K562 (cell line): ENCODE data around the gene NUMB. TPM values are rescaled to one million over a fixed set of nuclear protein-coding genes. Genes with fewer than 3 reads are reported as not detected.

Experiments
- ATAC-seq: fragments of 200-7000 bp; cut with Tn5 transposase; 3 replicates; pipeline ENCODE4 v1.9.1; 2020; ENCODE audit warnings: moderate library complexity
- BruUV-seq: library from RNA; stranded (reverse); fragments of 400-500 nt; replicated peaks from 2 replicates; lab custom pipeline; 2021; lab: Mats Ljungman, UMichigan
- CTCF ChIA-PET: fragments of 300-600 bp; formaldehyde crosslinking; extraction: SDS; loops from one replicate; lab custom pipeline; 2021; ENCODE audit warnings: low intra/inter-chr PET ratio; lab: Yijun Ruan, JAX
- POLR2A ChIA-PET: fragments of 300-600, 350-650 bp; sonication (Branson Sonifier 250); formaldehyde crosslinking; extraction: SDS; loops from one replicate; lab custom pipeline; 2021; ENCODE audit warnings: antibody characterized with exemption, inconsistent platforms; lab: Yijun Ruan, JAX
- DNase-seq, 4 experiments: peaks; one replicate each; pipeline versions ENCODE4 v3.0.0 to v3.0.0-alpha.2; 2011 to 2018; ENCODE audit warnings: low spot score in 3 of 4, mixed read lengths in 3 of 4; ENCODE audit errors: extremely low read depth in 1 of 4
- FAIRE-seq: peaks from 2 replicates; lab custom pipeline; 2011; peaks lifted over from hg19 to GRCh38; lab: Jason Lieb, UNC
- H2AFZ ChIP-seq: 2 replicates; pipeline ENCODE4 v1.6.0; 2011; ENCODE audit warnings: low read depth, low read length, control low read depth, inconsistent platforms
- H3K27ac ChIP-seq: fragments of 200-600 bp; 3 replicates; pipeline ENCODE4 v1.8.0; 2011; ENCODE audit warnings: low read depth, mild to moderate bottlenecking, control low read depth, inconsistent platforms, low read length, moderate library complexity, mixed read lengths; ENCODE audit errors: extremely low read depth
- H3K27me3 ChIP-seq, 2 experiments: fragments of 300-600 bp in 1 of 2; 2 replicates in 1 of 2; 3 replicates in 1 of 2; pipeline versions ENCODE4 v1.6.0 to v1.8.0; 2011; ENCODE audit warnings: inconsistent platforms in 2 of 2, low read length in 2 of 2, mild to moderate bottlenecking in 1 of 2, mixed read lengths in 1 of 2, moderate library complexity in 1 of 2; ENCODE audit not compliant: control insufficient read depth in 2 of 2, insufficient read depth in 2 of 2
- H3K36me3 ChIP-seq: fragments of 300-600 bp; 3 replicates; pipeline ENCODE4 v1.8.0; 2011; ENCODE audit warnings: mild to moderate bottlenecking, low read length, inconsistent platforms; ENCODE audit not compliant: control insufficient read depth, insufficient read depth
- H3K4me1 ChIP-seq, 2 experiments: fragments of 200-600 bp in 1 of 2; replicated peaks in 1 of 2; 2 replicates in 1 of 2; 3 replicates in 1 of 2; pipeline versions ENCODE4 v1.5.1 to v1.8.0; 2011; ENCODE audit warnings: inconsistent platforms in 2 of 2, low read length in 2 of 2, mild to moderate bottlenecking in 1 of 2, mixed read lengths in 1 of 2, moderate library complexity in 1 of 2; ENCODE audit not compliant: control insufficient read depth in 2 of 2, insufficient read depth in 2 of 2
- H3K4me2 ChIP-seq: 2 replicates; pipeline ENCODE4 v1.6.1; 2011; ENCODE audit warnings: low read length, control low read depth, inconsistent platforms, mixed read lengths; ENCODE audit not compliant: insufficient read depth
- H3K4me3 ChIP-seq: fragments of 200-600 bp; sonication (generic), shearing (Covaris generic); 2 replicates; pipeline ENCODE4 v1.5.1; 2016; ENCODE audit warnings: control low read depth, inconsistent platforms
- H3K79me2 ChIP-seq: fragments of 200-600 bp; 3 replicates; pipeline ENCODE4 v1.8.0; 2011; ENCODE audit warnings: low read length, inconsistent platforms; ENCODE audit not compliant: control insufficient read depth, insufficient read depth
- H3K9ac ChIP-seq, 2 experiments: 2 replicates each; pipeline versions ENCODE4 v1.6.0 to v1.6.1; 2011; ENCODE audit warnings: low read depth in 2 of 2, low read length in 2 of 2, control low read depth in 1 of 2, inconsistent platforms in 1 of 2, mild to moderate bottlenecking in 1 of 2, mixed read lengths in 1 of 2; ENCODE audit not compliant: insufficient read depth in 1 of 2
- H3K9me1 ChIP-seq: one replicate; pipeline ENCODE4 v1.6.0; 2011; ENCODE audit warnings: inconsistent platforms, mild to moderate bottlenecking, low read length, moderate library complexity; ENCODE audit not compliant: control insufficient read depth, insufficient read depth
- H3K9me3 ChIP-seq: replicated peaks from 2 replicates; pipeline ENCODE4 v1.5.1; 2011; ENCODE audit warnings: low read depth, low read length, inconsistent platforms; ENCODE audit not compliant: control insufficient read depth, insufficient read depth
- H4K20me1 ChIP-seq: replicated peaks from 2 replicates; pipeline ENCODE4 v1.6.1; 2011; ENCODE audit warnings: low read length, inconsistent platforms, mixed read lengths; ENCODE audit not compliant: control insufficient read depth, insufficient read depth
- FOXK1 ChIP-seq: sonication (generic); formaldehyde crosslinking; IDR thresholded peaks from 2 replicates; pipeline ENCODE4 v1.8.0; 2022; ENCODE audit warnings: missing genetic modification reagents, mild to moderate bottlenecking, borderline replicate concordance
- FOXP1 ChIP-seq: sonication (generic); formaldehyde crosslinking; IDR thresholded peaks from 2 replicates; pipeline ENCODE4 v1.8.0; 2022; ENCODE audit warnings: mild to moderate bottlenecking, missing genetic modification reagents
- IFI16 ChIP-seq: fragments of 250-450 bp; sonication (Bioruptor Pico); IDR thresholded peaks from 2 replicates; pipeline ENCODE4 v2.1.2; 2022; ENCODE audit warnings: mild to moderate bottlenecking, inconsistent platforms
- ILF3 ChIP-seq: fragments of 450-650 bp; IDR thresholded peaks from 2 replicates; pipeline ENCODE4 v1.6.1; 2018; ENCODE audit warnings: antibody characterized with exemption, mild to moderate bottlenecking, moderate library complexity, borderline replicate concordance
- POLR2G ChIP-seq: fragments of 200-400 bp; formaldehyde crosslinking; IDR thresholded peaks from 2 replicates; pipeline ENCODE4 v1.6.1; 2017; ENCODE audit warnings: low read depth, mild to moderate bottlenecking, antibody characterized with exemption, low read length, moderate library complexity
- SRSF9 ChIP-seq: fragments of 200-400 bp; formaldehyde crosslinking; IDR thresholded peaks from 2 replicates; pipeline ENCODE4 v1.6.1; 2017; ENCODE audit warnings: low read depth, low read length, borderline replicate concordance
- ZNF224 ChIP-seq: sonication (generic); formaldehyde crosslinking; IDR thresholded peaks from 2 replicates; pipeline ENCODE4 v1.8.0; 2022; ENCODE audit warnings: mild to moderate bottlenecking, missing genetic modification reagents
- WGBS: fragments of 100-300 bp; shearing (Covaris generic); methylation state at CpG from one replicate; pipeline ENCODE4 v1.1.6; 2016; ENCODE audit warnings: low coverage, mixed read lengths; ENCODE audit not compliant: insufficient coverage; ENCODE audit errors: missing lambda C conversion rate; 5-methylcytosine and 5-hydroxymethylcytosine counted together
- in situ Hi-C: fragments of 300-500 bp; cut with MboI; formaldehyde crosslinking; loops from 4 replicates; pipeline ENCODE4 v1.15.0; 2018; ENCODE audit warnings: inconsistent platforms, mixed read lengths
- intact Hi-C: fragments of 100-400 bp; cut with micrococcal nuclease; formaldehyde crosslinking; loops from 2 replicates; pipeline ENCODE4 v1.14.2; 2022
- polyA plus RNA-seq, 8 experiments: library from polyadenylated mRNA; depleted of rRNA in 4 of 8; stranded (reverse) in 5 of 8; unstranded in 3 of 8; fragments of >200 nt; fragmentation: Nextera tagmentation in 2 of 8; fragmentation: Illumina TruSeq in 1 of 8; extraction: Ambion mirVana in 2 of 8; extraction: Trizol in 1 of 8; gene quantifications; 2 replicates each; pipeline versions ENCODE4 v1.2.1 to v1.2.3, GENCODE V29; 2011 to 2014; ENCODE audit warnings: inconsistent platforms in 1 of 8, missing spikeins in 1 of 8
- total RNA-seq, 7 experiments: library from RNA; depleted of rRNA in 6 of 7; stranded (reverse); fragments of >200 nt in 6 of 7; fragmentation: Illumina TruSeq in 2 of 7; extraction: Trizol in 2 of 7; gene quantifications; 2 replicates each; pipeline versions ENCODE4 v1.2.1 to v1.2.3, GENCODE V29; 2011 to 2021; ENCODE audit warnings: low replicate concordance in 1 of 7
- TF ChIP-seq, protein P1 (sequence below): fragments of 450-650 bp; formaldehyde crosslinking; IDR thresholded peaks from 2 replicates; pipeline ENCODE4 v1.4.0; 2020; ENCODE audit warnings: mild to moderate bottlenecking

Gene NUMB
- total and polyA plus RNA-seq, 9 of the 15 experiments (the other 6 are each of a cell fraction or from before 2014, with no cell fraction given) = 13.5 to 54.0 (median 32.3) TPM

DNA sequence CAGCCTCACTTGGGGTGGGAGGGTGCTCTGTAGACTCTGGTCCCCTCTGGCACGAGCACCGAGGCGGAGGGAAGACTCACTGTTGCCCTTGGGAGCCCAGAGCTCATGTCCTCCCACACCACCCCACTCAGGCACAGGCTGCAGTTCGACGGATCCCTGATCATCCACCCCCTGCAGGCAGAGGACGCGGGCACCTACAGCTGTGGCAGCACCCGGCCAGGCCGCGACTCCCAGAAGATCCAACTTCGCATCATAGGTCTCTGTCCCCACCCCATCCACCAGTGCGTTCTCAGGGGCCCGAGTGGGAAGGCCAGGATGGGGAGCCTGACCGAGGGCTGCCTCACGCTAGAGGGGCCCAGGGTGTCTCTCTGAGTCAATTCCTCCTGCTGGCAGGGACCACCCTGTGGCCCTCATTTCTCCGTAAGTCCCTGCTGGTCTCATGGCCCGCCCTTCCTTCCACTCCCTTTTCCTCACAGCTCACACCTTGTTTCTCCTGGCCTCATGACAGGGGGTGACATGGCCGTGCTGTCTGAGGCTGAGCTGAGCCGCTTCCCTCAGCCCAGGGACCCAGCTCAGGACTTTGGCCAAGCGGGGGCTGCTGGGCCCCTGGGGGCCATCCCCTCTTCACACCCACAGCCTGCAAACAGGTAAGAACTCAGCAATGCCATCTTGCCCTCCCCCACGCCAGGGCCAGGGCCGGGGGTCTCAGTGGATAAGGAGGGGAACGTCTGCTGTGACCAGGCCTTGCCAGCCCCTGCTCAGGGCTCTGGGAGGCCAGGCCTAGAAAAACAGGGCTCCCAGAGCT lies 194.1 kb downstream of the NUMB start:
- Histone ChIP-seq H3K27me3 (no peaks in the 10 kb centered on the region), H3K4me2 (no peak overlapping the region), H2AFZ (no peak overlapping the region), H3K4me3 (no peak overlapping the region), H3K9ac (no peak overlapping the region), H3K4me1 (peaks cover 0 to 11% of the 10 kb centered on the region in 2 experiments; a peak in 2 of 5 replicates), H3K27ac (no peak overlapping the region), H3K9me3 (no peaks in the 10 kb centered on the region), H3K9me1 (no peaks in the 10 kb centered on the region), H4K20me1 (no peaks in the 10 kb centered on the region), H3K79me2 (no peaks in the 10 kb centered on the region), H3K36me3 (no peaks in the 10 kb centered on the region)
- no peak for FAIRE-seq
- 55% methylated on average over 10 of the region's 23 CpGs for WGBS
- no peak for DNase-seq
- POLR2A ChIA-PET = interaction anchor here (0.6 to 1.6 kb wide), 4 partner anchors 12 to 1965 kb away, joined by 3 to 5 read pairs (median 4); no protein-coding TSS in a partner anchor
- in situ Hi-C loops (no loop called here), intact Hi-C loops (no loop called here)
- CTCF ChIA-PET = no interaction called here
- TF ChIP-seq, protein P1, sequence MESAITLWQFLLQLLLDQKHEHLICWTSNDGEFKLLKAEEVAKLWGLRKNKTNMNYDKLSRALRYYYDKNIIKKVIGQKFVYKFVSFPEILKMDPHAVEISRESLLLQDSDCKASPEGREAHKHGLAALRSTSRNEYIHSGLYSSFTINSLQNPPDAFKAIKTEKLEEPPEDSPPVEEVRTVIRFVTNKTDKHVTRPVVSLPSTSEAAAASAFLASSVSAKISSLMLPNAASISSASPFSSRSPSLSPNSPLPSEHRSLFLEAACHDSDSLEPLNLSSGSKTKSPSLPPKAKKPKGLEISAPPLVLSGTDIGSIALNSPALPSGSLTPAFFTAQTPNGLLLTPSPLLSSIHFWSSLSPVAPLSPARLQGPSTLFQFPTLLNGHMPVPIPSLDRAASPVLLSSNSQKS (CRISPR knock-in tag) = no peak
- TF ChIP-seq POLR2G = peak; percentile 36; the same call in 1 of the 2 replicates
- ATAC-seq = no peak
- no TSS peak for BruUV-seq

- intact Hi-C loops = no loop called here
- Histone ChIP-seq H2AFZ (no peak overlapping the region), H3K9me3 (no peaks in the 10 kb centered on the region), H3K36me3 (no peaks in the 10 kb centered on the region), H4K20me1 (no peaks in the 10 kb centered on the region), H3K79me2 (no peaks in the 10 kb centered on the region), H3K4me1 (peaks cover 0 to 15% of the 10 kb centered on the region in 2 experiments; a peak in 2 of 5 replicates), H3K9me1 (no peaks in the 10 kb centered on the region), H3K27ac (no peak overlapping the region)
- ChIA-PET POLR2A (interaction anchor here (0.6 to 1.6 kb wide), 3 partner anchors 11 to 1966 kb away, joined by 3 to 5 read pairs (median 4); no protein-coding TSS in a partner anchor), CTCF (no interaction called here)
- DNase-seq = no peak
- no TSS peak for BruUV-seq
- 18% methylated on average over 4 of the region's 7 CpGs for WGBS
- TF ChIP-seq IFI16 (no peak), FOXP1 (CRISPR knock-in tag) (no peak), ZNF224 (no peak), SRSF9 (no peak), FOXK1 (CRISPR knock-in tag) (no peak), ILF3 (no peak)
- TF ChIP-seq, all 486 proteins: peak for 0
- H3K9ac ChIP-seq = no peak overlapping the region
- FAIRE-seq = no peak
- in situ Hi-C loops = no loop called here
- ATAC-seq = no peak
- no peak overlapping the region for H3K4me2 ChIP-seq
- H3K4me3 ChIP-seq = no peak overlapping the region
- H3K27me3 ChIP-seq = no peaks in the 10 kb centered on the region
Measured at GRCh38 chr14:73263606-73264005, 194.7 kb downstream of the NUMB start.
